ENCODE results near the gene OTUB1.

DNA sequence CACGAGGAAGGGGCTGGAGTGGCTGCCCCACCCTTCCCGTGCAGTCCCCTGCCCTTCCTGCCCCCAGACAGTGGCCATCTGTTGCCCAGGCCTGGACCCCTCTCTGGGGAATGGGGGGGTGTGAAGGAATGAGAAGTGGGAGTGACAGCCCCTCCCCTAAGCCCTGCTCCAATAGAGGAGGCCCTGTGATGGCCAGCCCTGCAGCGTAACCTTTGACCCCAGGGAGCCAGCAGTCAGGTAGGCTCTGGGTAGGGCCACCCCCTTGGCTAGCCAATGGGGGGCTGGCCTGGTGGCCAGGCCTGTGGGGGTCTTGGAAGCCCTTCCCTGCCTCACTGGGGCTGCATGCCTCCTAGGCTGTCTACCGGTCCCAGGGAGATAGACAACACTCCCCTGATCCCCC, 56.1 kb downstream of the OTUB1 start:
- TF ChIP-seq, protein P1, sequence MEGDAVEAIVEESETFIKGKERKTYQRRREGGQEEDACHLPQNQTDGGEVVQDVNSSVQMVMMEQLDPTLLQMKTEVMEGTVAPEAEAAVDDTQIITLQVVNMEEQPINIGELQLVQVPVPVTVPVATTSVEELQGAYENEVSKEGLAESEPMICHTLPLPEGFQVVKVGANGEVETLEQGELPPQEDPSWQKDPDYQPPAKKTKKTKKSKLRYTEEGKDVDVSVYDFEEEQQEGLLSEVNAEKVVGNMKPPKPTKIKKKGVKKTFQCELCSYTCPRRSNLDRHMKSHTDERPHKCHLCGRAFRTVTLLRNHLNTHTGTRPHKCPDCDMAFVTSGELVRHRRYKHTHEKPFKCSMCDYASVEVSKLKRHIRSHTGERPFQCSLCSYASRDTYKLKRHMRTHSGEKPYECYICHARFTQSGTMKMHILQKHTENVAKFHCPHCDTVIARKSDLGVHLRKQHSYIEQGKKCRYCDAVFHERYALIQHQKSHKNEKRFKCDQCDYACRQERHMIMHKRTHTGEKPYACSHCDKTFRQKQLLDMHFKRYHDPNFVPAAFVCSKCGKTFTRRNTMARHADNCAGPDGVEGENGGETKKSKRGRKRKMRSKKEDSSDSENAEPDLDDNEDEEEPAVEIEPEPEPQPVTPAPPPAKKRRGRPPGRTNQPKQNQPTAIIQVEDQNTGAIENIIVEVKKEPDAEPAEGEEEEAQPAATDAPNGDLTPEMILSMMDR (conservative IDR thresholded peaks at IDR 0.05 in 1 of 2, IDR thresholded peaks at IDR 0.05 in 1 of 2; ENCODE audit: extremely low read depth in 1 of 2, insufficient read depth in 1 of 2, low read depth in 1 of 2, low read length in 2 of 2): no peak
- TF ChIP-seq EZH2 (IDR thresholded peaks at IDR 0.05; ENCODE audit: borderline replicate concordance, low read length): no peak

All from mammary epithelial cell (primary cell).